SW 1271 (cell line): ENCODE measurements around the gene MORN4.
A peak's percentile ranks its signal among the peaks of the same experiment; 100 is the strongest.
"Not testable (repeated sequence)": the region's sequence is repeated elsewhere in the genome, so short reads cannot be mapped to it uniquely, and the experiment has no call there.

Experiments used
- DNase-seq, 2 experiments: peaks; one replicate each; lab custom pipeline; 2025; lab: John Stamatoyannopoulos, UW

The MORN4 gene

GRCh38 chr10:97632949-97633884 lies at the start of gene MORN4:
TSS of gene MORN4 (minus strand) at chr10:97633500. CDS start at chr10:97619653, 13,847 bp downstream.
- peak; percentile 72 to 87 for DNase-seq

DNA sequence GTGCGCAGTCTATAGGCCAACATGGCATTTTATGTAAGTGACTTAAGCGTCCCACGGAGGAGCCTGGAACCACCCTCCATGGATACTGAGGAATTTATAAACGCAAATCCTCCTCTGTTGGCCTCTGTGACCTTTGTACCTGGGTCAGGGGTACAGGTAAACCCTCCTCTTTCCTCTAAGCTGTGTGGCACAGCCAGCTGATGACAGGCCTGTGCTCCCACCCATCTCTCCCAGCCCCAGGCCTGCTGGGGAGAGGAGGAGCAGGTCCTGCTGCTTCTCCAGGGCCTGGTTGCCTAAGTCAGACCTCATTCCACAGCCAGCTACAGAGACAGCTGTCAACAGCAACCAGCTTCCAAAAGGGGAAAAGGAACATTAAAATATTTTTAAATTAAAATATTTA lies 48.7 kb upstream of the MORN4 start:
- DNase-seq: no peak

DNA sequence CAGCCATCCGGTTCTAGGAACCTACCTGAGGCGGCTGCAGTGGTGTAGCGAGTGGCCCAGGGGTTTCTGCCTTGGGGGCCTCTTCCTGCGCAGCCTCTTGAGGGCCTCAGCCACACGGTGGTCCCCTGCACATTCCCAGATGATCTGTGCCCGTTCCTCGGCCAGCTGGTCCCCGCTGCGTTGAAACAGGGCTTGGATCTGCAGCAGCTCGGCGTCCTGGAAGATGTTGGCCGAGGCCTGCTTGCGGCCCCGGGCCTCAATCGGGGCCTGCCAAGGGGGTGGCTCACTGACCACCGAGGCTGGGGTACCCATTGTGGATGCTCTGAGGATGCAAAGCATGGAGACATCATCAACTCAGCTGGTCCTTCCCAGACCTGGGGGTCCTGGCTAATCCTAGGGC lies 46.3 kb upstream of the MORN4 start:
- no peak for DNase-seq

- DNase-seq: peak; percentile 13 to 57
These were observed 43.7 kb upstream of the MORN4 start for GRCh38 chr10:97676770-97677581.

DNA sequence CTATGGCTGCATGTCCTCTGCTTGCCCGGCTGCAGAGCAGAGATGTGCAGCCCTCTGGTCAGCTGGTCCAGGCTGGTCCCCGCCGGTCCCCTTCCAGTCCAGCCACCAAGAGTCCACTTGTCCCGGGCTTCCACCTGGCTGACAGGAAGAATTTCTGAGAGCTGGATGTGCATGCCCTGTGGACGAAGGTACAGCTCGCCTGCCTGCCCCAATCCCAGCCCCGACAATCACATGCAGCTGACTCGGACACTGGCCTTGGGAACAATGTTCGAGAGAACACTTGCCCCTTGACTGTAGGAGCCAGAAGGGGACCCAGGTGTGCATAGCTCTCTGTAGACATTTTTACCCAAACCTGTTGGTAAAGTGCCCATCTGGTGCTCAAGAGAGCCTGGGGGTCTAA lies 41.9 kb upstream of the MORN4 start:
- DNase-seq: no peak

GRCh38 chr10:97673736-97674525 lies 40.6 kb upstream of the MORN4 start:
- DNase-seq: peak in 1 of 2 experiments; percentile 26

DNA sequence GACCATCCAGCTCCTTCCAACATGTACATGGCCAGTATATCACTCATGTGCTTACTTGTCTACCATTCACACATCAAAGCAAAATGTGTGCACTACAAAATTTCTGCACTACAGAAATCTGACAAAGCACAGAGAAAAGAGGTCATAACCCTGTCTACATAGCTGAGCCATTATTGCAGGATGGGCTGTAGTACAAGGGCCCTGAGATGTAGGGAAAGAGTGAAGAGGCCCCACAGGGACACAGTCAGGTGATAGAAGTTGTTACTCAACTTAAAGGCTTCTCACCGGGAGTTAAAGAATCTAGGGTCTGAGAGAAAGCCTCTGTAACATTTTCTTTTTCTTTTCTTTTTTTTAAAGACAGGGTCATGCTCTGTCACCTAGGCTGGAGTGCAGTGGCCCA lies 36.3 kb upstream of the MORN4 start:
- no peak for DNase-seq

DNA sequence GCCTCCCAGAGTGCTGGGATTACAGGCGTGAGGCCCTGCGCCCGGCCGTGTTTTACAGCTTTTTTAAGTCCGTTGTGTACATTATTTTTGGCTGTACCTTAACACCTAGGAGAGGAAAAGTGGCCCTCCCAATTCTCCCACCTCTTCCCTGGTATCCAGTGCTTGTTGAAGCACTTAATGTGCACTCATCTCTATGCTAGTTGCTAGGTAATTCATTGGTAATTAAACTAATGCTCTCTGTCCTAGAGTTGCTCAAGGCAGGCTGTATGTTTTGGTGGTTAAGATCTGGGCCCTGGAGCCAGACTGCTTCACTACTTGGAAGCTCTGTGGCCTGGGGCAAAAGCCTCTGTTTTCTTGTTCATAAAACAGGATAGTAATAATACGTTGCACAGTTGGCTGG lies 34.2 kb upstream of the MORN4 start:
- DNase-seq: no peak

DNA sequence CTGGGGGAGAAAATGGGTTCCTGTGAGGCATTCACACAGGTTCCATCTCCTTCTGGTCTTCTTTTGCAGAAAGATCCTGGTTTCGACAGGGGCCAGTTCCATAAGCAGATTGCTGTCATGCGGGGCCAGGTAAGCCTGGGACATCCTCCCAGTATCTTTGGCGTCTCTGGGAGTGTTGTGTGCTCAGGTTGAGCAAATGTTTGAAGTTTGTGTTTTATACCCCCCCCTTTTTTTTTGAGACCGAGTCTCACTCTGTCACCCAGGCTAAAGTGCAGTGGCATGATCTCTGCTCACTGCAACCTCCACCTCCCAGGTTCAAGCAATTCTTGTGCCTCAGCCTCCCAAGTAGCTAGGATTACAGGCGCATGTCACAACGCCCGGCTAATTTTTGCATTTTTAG lies 33.7 kb upstream of the MORN4 start:
- no peak for DNase-seq

GRCh38 chr10:97664282-97664850 lies 31.1 kb upstream of the MORN4 start:
- DNase-seq: no peak

- no peak for DNase-seq
These were observed 26.3 kb upstream of the MORN4 start for GRCh38 chr10:97659589-97659988.

DNA sequence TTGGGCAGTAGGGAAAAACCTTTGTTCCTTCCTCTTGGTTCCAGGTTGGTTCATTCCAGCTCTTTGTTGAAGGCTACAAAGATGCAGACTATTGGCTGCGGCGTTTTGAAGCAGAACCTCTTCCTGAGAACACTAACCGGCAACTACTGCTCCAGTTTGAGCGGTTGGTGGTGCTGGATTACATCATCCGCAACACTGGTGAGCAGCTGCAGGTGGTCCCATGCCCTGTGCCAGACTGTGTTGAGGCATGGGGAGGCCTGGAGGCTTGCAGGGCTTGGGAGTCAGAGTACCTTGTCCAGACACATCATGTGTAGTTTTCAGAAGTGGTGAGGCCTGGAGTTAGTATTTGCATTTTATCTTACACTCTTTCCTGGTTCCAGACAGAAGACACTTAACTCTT lies 23.5 kb upstream of the MORN4 start:
- no peak for DNase-seq

DNA sequence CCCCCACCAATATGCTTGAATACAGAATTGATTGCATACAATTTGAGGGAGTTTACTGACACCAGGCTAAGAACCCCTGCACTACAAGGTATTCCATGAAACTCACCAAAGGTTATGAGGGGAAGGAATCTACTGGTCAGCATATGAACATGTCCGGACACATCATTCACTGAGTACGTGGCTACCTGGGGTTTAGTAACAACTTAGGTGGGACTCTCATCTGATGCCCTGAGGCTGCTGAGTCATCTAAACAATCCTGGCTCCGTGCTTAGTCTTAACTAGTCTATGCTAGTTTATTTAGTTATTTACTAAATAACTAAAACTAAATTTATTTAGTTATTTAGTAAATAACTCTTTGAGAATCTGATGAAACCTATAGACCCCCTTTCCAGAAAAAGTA lies 18.5 kb upstream of the MORN4 start:
- DNase-seq: no peak

GRCh38 chr10:97650726-97651125 lies 17.4 kb upstream of the MORN4 start:
- DNase-seq: no peak

DNA sequence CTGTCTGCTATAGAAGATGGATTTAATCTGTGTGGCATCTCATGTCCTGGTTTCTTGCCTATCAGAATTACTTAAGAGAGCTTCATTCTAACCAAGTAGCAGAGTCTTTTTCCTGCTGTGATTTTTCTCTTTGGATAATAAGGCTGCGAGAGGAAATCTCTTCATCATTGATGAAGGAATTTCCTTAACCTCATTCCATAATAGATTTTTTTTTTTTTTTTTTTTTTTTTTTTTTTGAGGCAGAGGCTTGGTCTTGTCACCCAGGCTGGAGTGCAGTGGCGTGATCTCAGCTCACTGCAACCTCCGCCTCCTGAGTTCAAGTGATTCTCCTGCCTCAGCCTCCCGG lies 16.1 kb upstream of the MORN4 start:
- DNase-seq: not testable (repeated sequence)

DNA sequence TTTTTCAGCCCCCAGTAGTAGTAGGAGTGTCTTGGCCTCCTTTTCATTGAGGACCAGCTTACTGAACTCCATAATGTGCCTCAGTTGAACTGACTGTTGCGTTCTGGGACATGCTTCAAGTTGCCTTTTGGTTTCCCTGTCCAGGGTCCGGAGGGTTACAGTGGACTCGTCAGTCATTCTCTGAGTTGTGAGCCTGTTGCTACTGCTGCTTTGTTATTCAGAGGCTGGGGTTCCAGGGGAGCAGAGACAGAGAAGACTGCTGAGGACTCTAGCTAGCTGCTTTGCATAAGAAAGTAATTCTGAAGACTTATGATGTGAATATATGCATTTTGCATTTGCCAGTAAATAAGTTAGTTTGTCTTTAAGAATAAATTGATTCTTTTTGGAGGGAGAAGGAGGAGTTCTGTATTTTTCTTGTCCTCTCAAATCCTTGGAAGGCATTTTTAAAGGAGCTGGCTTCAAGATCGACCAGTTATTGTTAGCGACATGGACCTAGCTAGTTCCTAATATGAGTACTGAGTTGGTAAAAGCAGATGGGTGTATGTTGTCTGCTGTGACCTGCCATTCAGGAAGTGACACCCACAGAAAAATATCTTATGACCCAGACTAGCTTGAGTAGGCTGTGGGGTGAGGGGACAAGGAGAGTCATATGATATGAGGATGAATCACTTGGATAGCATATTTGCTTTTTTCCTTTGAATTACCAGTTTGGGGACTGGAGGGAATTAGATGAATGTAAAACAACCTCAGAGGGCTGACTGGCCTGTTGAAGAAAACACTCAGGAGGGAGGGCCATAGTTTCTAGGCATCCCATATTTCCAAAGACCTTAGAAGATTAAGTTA lies 15.5 kb upstream of the MORN4 start:
- peak; percentile 69 to 88 for DNase-seq

DNA sequence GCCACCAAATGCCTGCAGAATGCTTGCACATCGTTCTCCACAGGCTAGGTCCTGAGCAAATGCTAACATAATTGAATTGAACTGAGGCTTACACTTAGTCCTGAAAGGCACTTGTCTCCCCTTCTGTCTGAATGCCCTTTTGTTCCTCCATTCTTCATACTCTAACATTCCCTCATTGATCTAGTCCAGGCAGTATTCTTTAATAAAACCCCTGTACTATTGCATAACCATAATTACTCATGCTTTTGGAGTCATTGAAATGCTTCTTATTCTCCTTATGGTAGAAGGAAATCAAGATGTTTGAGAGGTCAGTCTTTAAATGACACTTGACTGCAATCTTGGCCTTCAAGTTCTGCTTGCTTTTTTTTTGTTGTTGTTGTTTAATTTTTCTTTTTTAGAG lies 14.3 kb upstream of the MORN4 start:
- peak in 1 of 2 experiments; percentile 27 for DNase-seq

- DNase-seq: no peak
These were observed 11.6 kb upstream of the MORN4 start for GRCh38 chr10:97644936-97645335.

DNA sequence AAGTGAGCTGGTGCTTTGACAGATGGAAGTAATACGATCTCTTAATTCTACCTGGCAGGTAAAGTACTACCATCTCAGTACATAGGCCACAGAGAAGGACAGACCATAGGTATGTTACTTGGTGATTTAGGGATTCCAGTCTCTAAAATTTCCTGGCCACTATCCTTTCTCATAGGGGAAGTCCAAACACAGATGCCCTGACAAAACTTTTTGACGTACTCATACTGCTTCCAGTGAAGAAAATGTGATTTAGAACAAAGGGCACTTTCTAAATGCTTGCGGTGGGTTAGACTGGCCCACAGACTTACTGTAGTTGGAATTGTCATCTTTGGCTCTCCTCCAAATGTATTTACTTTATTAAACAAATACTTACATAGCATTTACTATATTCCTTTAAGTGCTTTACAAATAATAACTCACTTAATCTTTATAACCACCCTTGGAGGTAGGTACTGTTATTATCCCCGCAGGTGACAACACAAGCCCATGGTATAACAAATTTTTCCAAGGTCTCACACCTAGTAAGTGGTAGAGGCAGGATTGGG lies 10.2 kb upstream of the MORN4 start:
- no peak for DNase-seq

DNA sequence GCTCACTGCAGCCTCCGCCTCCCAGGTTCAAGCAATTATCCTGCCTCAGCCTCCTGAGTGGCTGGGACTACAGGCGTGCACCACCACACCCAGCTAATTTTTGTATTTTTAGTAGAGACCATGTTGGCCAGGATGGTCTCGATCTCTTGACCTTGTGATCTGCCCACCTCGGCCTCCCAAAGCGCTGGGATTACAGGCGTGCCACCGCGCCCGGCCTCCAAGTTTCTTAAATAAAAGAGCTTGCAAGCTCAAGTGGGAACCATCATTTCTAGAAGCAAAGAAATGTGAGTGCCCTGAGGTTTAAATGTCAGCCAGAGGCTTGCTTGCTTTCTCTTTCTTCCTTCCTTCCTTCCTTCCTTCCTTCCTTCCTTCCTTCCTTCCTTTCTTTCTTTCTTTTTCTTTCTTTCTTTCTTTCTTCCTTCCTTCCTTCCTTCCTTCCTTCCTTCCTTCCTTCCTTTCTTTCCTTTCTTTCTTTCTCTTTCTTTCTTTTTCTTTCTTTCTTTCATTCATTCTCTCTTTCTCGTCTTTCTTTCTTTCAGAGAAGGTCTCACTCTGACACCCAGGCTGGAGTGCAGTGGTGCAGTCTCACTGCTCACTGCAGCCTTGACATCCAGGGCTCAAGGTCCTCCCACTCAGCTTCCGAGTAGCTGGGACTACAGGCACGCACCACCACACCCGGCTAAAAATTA lies 9.3 kb upstream of the MORN4 start:
- not testable (repeated sequence) for DNase-seq
